Neural crest cell (in vitro differentiated cells): ENCODE measurements around the gene TPGS1. TPM values are rescaled to one million over a fixed set of nuclear protein-coding genes. Genes with fewer than 3 reads are reported as not detected.

Experiments
- DNase-seq: peaks from one replicate; pipeline ENCODE4 v3.0.0; 2021; ENCODE audit warnings: low read depth, mixed read lengths, low spot score
- H3K27ac Mint-ChIP-seq: one replicate; pipeline ENCODE4 v1.8.0; 2021; ENCODE audit warnings: mild to moderate bottlenecking, mixed read lengths; ENCODE audit not compliant: unreplicated experiment
- H3K27me3 Mint-ChIP-seq: 2 replicates; pipeline ENCODE4 v1.8.0; 2021; ENCODE audit warnings: low read depth, mild to moderate bottlenecking, mixed read lengths
- H3K36me3 Mint-ChIP-seq: 2 replicates; pipeline ENCODE4 v1.8.0; 2021; ENCODE audit warnings: low read depth, mild to moderate bottlenecking, mixed read lengths
- H3K4me1 Mint-ChIP-seq: 2 replicates; pipeline ENCODE4 v1.8.0; 2021; ENCODE audit warnings: mixed read lengths
- H3K4me3 Mint-ChIP-seq: one replicate; pipeline ENCODE4 v1.8.0; 2021; ENCODE audit warnings: mild to moderate bottlenecking, mixed read lengths
- H3K9me3 Mint-ChIP-seq: 2 replicates; pipeline ENCODE4 v1.8.0; 2021; ENCODE audit warnings: mixed read lengths
- CTCF ChIP-seq: fragments of 200-600 bp; sonication (generic); conservative IDR thresholded peaks from 2 replicates; pipeline ENCODE4 v1.5.0; 2021; ENCODE audit warnings: antibody characterized with exemption, mild to moderate bottlenecking
- total RNA-seq: library from RNA; stranded (reverse); gene quantifications from 2 replicates; pipeline ENCODE4 v1.2.1, GENCODE V29; 2021

Gene TPGS1
- total RNA-seq, 1 donor from 2014 or later, result 22.3 TPM

- DNase-seq, result no peak
- Mint-ChIP-seq H3K9me3 (no peaks in the 10 kb centered on the region), H3K4me3 (no peak overlapping the region), H3K4me1 (peaks cover 20% of the 10 kb centered on the region), H3K27me3 (peaks cover 7% of the 10 kb centered on the region), H3K36me3 (peaks cover 12% of the 10 kb centered on the region), H3K27ac (no peak overlapping the region)
- TF ChIP-seq CTCF, result no peak
These were observed 10.7 kb downstream of the TPGS1 start for GRCh38 chr19:517721-518597.

DNA sequence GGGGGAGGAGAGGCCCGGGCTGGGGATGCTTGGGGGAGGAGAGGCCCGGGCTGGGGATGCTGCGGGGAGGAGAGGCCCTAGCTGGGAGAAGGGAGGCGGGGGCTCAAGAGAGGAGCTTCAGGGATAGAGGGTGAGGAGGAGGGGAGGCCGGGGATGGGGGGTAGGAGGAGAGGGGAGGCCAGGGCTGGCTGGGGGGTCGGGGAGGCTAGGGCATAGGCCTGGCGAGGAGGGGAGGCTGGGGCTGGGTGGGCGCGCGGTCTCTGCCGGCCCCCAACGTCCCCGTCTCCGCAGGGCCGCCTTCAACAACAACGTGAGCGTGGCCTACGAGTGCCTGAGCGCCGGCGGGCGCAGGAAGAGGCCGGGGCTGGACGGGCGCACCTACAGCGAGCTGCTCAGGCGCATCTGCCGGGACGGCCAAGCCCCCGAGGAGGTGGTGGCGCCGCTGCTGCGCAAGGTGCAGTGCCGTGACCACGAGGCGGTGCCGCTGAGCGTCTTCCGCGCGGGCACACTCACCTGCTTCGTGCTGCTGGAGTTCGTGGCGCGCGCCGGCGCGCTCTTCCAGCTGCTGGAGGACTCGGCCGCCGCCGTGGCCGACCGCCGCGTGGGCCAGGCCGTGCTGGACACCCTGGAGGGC is 11.4 kb downstream of the TPGS1 start:
- Mint-ChIP-seq H3K36me3 (peaks cover 9% of the 10 kb centered on the region), H3K4me3 (no peak overlapping the region), H3K27ac (no peak overlapping the region), H3K27me3 (peaks cover 7% of the 10 kb centered on the region), H3K4me1 (peaks cover 16% of the 10 kb centered on the region), H3K9me3 (no peaks in the 10 kb centered on the region)
- TF ChIP-seq CTCF, result peak; percentile 49
- peak; percentile 40 for DNase-seq

GRCh38 chr19:519449-519865 is 12.2 kb downstream of the TPGS1 start:
- Mint-ChIP-seq H3K27me3 (peaks cover 5% of the 10 kb centered on the region), H3K36me3 (peaks cover 3% of the 10 kb centered on the region), H3K4me1 (peaks cover 10% of the 10 kb centered on the region), H3K4me3 (no peak overlapping the region), H3K27ac (no peak overlapping the region), H3K9me3 (no peaks in the 10 kb centered on the region)
- DNase-seq, result no peak
- no peak for TF ChIP-seq CTCF

- no peak for TF ChIP-seq CTCF
- no peak for DNase-seq
- no peaks in the 10 kb centered on the region for H3K36me3 Mint-ChIP-seq
- no peak overlapping the region for H3K27ac Mint-ChIP-seq
- H3K4me3 Mint-ChIP-seq, result peak overlapping the region; percentile 27
- H3K27me3 Mint-ChIP-seq, result peaks cover 9% of the 10 kb centered on the region
- no peaks in the 10 kb centered on the region for H3K9me3 Mint-ChIP-seq
- H3K4me1 Mint-ChIP-seq, result peaks cover 5% of the 10 kb centered on the region
These were observed 15.4 kb downstream of the TPGS1 start for GRCh38 chr19:522726-523125.

- Mint-ChIP-seq H3K27ac (no peak overlapping the region), H3K36me3 (no peaks in the 10 kb centered on the region), H3K4me3 (no peak overlapping the region), H3K27me3 (peaks cover 9% of the 10 kb centered on the region), H3K9me3 (no peaks in the 10 kb centered on the region), H3K4me1 (peaks cover 9% of the 10 kb centered on the region)
- no peak for TF ChIP-seq CTCF
- no peak for DNase-seq
These were observed 16.9 kb downstream of the TPGS1 start for GRCh38 chr19:524062-524674.
